Activated CD8-positive, alpha-beta memory T cell treated with anti-CD3 and anti-CD28 coated beads, Interleukin-2, amount 50 U/mL, for 1 hour (primary cell): ENCODE measurements around the gene SRSF6.
"Not testable (repeated sequence)": the region's sequence is repeated elsewhere in the genome, so short reads cannot be mapped to it uniquely, and the experiment has no call there.

Experiments
- DNase-seq: peaks from one replicate; pipeline ENCODE4 v3.0.0-alpha.2; 2020; ENCODE audit errors: extremely low read depth

The SRSF6 gene

GRCh38 chr20:43473381-43473704, 15.6 kb downstream of the SRSF6 start:
- DNase-seq, result no peak

- DNase-seq, result no peak
Observed at GRCh38 chr20:43477193-43477592, 19.5 kb downstream of the SRSF6 start.

GRCh38 chr20:43477619-43478018, 19.9 kb downstream of the SRSF6 start:
- no peak for DNase-seq

DNA sequence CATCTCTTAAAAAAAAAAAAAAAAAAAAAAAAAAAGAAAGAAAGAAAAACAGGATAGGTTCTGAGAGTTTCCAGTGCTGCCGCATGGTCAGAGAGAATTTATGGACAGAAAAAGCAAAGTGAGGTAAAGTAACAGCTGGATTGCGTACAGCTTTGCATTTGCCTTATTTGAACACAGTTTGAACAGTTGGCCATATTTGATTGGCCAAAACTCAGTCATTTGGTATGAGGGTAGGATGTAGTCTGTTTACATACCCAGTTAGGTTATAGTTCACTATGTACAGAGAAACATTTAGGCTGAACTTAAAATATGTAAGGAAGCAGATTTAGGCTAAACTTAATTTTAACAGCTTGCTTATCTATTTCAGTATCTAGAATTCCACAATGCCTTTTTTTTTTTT, 32.3 kb downstream of the SRSF6 start:
- no peak for DNase-seq

- no peak for DNase-seq
Observed at GRCh38 chr20:43492101-43492500, 34.4 kb downstream of the SRSF6 start.

DNA sequence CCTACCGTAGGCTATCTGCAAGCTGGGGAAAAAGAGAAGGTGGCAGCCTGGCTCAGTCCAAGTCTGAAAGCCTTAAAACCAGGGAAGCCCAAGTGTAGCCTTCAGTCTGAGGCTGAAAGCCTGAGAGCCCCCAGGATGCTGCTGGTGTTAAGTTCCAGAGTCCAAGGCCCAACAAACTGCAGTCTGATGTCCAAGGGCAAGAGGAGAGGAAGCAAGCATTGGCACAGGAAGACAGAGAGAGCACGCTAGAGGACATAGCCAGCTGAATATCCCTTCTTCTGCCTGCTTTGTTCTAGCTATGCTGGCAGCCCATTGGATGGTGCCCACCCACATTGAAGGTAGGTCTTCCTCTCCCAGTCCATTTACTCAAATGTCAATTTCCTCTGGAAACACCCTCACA, 37.7 kb downstream of the SRSF6 start:
- DNase-seq, result no peak

- DNase-seq, result not testable (repeated sequence)
Observed at GRCh38 chr20:43502021-43502420, 44.3 kb downstream of the SRSF6 start.

- DNase-seq, result no peak
Observed at GRCh38 chr20:43506238-43506637, 48.5 kb downstream of the SRSF6 start.

DNA sequence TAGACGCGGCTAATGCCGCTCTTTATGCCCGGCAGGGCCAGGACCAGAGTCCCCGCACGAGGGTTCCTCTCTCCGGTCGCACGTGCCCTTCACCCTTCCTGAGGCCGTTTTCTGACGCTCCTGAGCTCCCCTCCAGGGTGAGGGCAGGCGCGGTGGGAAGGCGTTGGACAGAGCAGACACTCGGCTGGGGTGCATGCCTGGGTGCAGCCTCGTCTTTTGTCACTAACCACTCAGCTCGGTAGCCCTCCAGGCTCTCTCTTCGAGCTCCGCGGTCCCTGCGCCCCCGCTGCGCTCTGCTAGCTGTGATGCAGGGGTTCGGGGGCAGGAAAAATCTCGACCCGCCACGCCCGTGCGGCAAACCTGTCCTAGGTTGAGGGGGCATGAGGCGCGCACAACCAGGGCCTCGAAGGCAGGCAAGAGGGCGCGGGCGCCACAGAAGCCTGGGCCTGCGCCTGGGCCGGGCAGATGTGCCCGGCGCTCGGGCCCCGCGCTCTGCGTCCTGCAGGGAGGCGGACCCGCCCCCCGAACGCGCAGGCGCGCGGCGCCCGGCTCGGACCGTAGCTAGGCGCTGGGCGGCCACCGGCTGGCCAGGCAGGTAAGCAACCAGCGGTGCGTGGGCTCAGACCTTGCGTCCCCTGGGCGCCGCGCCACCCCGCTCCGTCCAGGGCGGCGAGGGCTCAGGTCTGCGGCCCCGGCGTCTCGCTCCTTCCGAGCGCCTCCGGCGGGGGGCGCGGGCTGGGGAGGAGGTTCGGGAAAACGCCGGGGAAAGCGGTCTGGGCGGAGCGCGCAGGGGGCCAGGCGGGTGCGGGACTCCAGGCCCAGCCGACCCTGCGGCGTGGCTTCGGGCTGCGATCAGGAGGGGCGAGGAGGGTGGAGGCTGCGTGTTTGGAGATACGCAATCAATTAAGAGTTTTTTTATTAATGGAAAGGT, 49.7 kb downstream of the SRSF6 start, which contains the start of gene L3MBTL1:
Gene L3MBTL1 (plus strand): TSS at position 548 of the 931 bp plus-strand sequence. CDS start 5,807 bp downstream, outside the sequence.
- no peak for DNase-seq

GRCh38 chr20:43508106-43508505, 50.4 kb downstream of the SRSF6 start:
- no peak for DNase-seq

- no peak for DNase-seq
Observed at GRCh38 chr20:43508604-43509040, 50.9 kb downstream of the SRSF6 start.

DNA sequence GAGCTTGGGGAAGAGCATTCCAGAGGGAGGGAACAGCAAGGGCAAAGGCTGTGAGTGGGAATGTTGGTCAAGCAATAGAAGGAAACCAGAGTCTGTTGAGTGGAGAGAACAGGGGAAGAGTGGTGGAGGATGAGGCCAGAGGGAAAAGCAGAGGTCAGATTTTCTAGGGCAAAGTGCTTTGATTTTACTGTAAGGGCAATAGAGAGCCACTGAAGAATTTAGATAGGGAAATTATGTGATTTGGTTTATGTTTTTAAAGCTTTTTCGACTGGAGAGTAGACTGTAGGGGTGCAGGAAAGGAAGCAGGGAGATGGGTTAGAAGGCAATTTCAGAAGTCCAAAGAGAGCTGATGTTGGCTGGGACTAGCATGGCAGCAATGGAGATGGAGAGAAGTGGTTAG, 54.2 kb downstream of the SRSF6 start:
- DNase-seq, result no peak

- no peak for DNase-seq
Observed at GRCh38 chr20:43513372-43513930, 55.8 kb downstream of the SRSF6 start.
